Body of pancreas (tissue), 4 donors: ENCODE measurements around the gene INPP5D. TPM values are rescaled to one million over a fixed set of nuclear protein-coding genes. Genes with fewer than 3 reads are reported as not detected.

Source experiments
- ATAC-seq: fragments of 150-250 bp; one replicate; pipeline ENCODE4 v1.9.1; 2016
- DNase-seq, 4 donors: peaks; one replicate each; pipeline ENCODE4 v3.0.0-alpha.2; 2019
- H3K27ac ChIP-seq, 4 donors: fragments of 200-600 bp; sonication (generic); 1 replicate in 3 of 4; 2 replicates in 1 of 4; pipeline versions ENCODE4 v1.5.1 to v1.6.1; 2016 to 2019; ENCODE audit warnings: mild to moderate bottlenecking in 1 of 4, mixed read lengths in 1 of 4, moderate library complexity in 1 of 4
- H3K27me3 ChIP-seq, 2 donors: fragments of 200-600 bp; sonication (generic); one replicate each; pipeline ENCODE4 v1.6.0; 2016; ENCODE audit warnings: mild to moderate bottlenecking in 1 of 2
- H3K36me3 ChIP-seq, 2 donors: fragments of 200-600 bp; sonication (generic); replicated peaks in 1 of 2; 2 replicates each; pipeline ENCODE4 v1.5.1; 2016; ENCODE audit warnings: low read depth in 2 of 2; ENCODE audit not compliant: insufficient read depth in 1 of 2
- H3K4me1 ChIP-seq: fragments of 200-600 bp; sonication (generic); one replicate; pipeline ENCODE4 v1.6.0; 2016
- H3K4me3 ChIP-seq, 2 donors: fragments of 200-600 bp; sonication (generic); 1 replicate in 1 of 2; 2 replicates in 1 of 2; pipeline ENCODE4 v1.5.1; 2016 to 2019
- H3K9me3 ChIP-seq, 3 donors: fragments of 200-600 bp; sonication (generic); 1 replicate in 2 of 3; 2 replicates in 1 of 3; pipeline ENCODE4 v1.5.1; 2016
- CTCF ChIP-seq, 7 experiments: fragments of 450-650 bp in 4 of 7; fragments of 200-600 bp in 3 of 7; sonication (generic) in 3 of 7; IDR thresholded peaks; one replicate each; pipeline ENCODE4 v1.5.1; 2016 to 2019; ENCODE audit warnings: antibody characterized with exemption in 7 of 7
- POLR2A ChIP-seq, 3 donors: fragments of 450-650 bp; IDR thresholded peaks; one replicate each; pipeline ENCODE4 v1.6.1; 2016; ENCODE audit warnings: antibody characterized with exemption in 3 of 3, mild to moderate bottlenecking in 2 of 3
- WGBS, 2 donors: methylation state at CpG; one replicate each; pipeline ENCODE4 v1.1.5; 2017; 5-methylcytosine and 5-hydroxymethylcytosine counted together
- intact Hi-C: fragments of 100-400 bp; cut with DNase I; formaldehyde crosslinking; loops from one replicate; pipeline ENCODE4 v1.15.1; 2023
- total RNA-seq, 2 donors: library from RNA; depleted of rRNA; stranded (reverse); fragments of >200 nt; gene quantifications; one replicate each; pipeline ENCODE4 v1.1.0, GENCODE V29; 2016

Gene INPP5D
- total RNA-seq, 2 donors from 2014 or later: 0.99 to 8.8 TPM

GRCh38 chr2:233248999-233249398 is 188.9 kb downstream of the INPP5D start:
- Histone ChIP-seq H3K27ac (no peak overlapping the region), H3K9me3 (no peaks in the 10 kb centered on the region), H3K4me1 (peaks cover 17% of the 10 kb centered on the region), H3K36me3 (no peaks in the 10 kb centered on the region), H3K4me3 (no peak overlapping the region), H3K27me3 (no peaks in the 10 kb centered on the region)
- intact Hi-C loops: loop anchor here (5.0 to 10.0 kb wide), 3 partner anchors 147 to 644 kb away; no protein-coding TSS in a partner anchor
- TF ChIP-seq CTCF (IDR thresholded peaks at IDR 0.05) (no peak), POLR2A (IDR thresholded peaks at IDR 0.05) (no peak)
- WGBS, 2 donors: 57 to 58% methylated on average over 7 of the region's 7 CpGs
- DNase-seq: peak in 1 of 4 donors; percentile 38
- ATAC-seq: no peak

GRCh38 chr2:233250568-233250967 is 190.4 kb downstream of the INPP5D start:
- Histone ChIP-seq H3K4me3 (no peak overlapping the region), H3K9me3 (no peaks in the 10 kb centered on the region), H3K4me1 (peaks cover 22% of the 10 kb centered on the region), H3K36me3 (no peaks in the 10 kb centered on the region), H3K27ac (no peak overlapping the region), H3K27me3 (no peaks in the 10 kb centered on the region)
- no peak for TF ChIP-seq POLR2A (IDR thresholded peaks at IDR 0.05)
- no peak for ATAC-seq
- no peak for DNase-seq
- intact Hi-C loops: no loop called here
- 81 to 85% methylated on average over 9 of the region's 9 CpGs for WGBS, 2 donors

- no peaks in the 10 kb centered on the region for H3K9me3 ChIP-seq
- intact Hi-C loops: no loop called here
- peak overlapping the region in 1 of 2 donors; percentile 100 for H3K4me3 ChIP-seq
- no peaks in the 10 kb centered on the region for H3K36me3 ChIP-seq
- DNase-seq (no peak), ATAC-seq (no peak)
- peaks cover 22% of the 10 kb centered on the region for H3K4me1 ChIP-seq
- H3K27me3 ChIP-seq: no peaks in the 10 kb centered on the region
- WGBS, 2 donors: 27 to 46% methylated on average over 1 of the region's 1 CpG
- peak overlapping the region in 3 of 4 donors; percentile 56 to 92 (median 84) for H3K27ac ChIP-seq
- TF ChIP-seq CTCF (IDR thresholded peaks at IDR 0.05) (no peak), POLR2A (IDR thresholded peaks at IDR 0.05) (no peak)
Measured at GRCh38 chr2:233250985-233251305, 190.8 kb downstream of the INPP5D start.

- H3K9me3 ChIP-seq: no peaks in the 10 kb centered on the region
- no peaks in the 10 kb centered on the region for H3K27me3 ChIP-seq
- TF ChIP-seq POLR2A (IDR thresholded peaks at IDR 0.05): peak; percentile 52 to 90 (median 86)
- peak; percentile 86 to 99 (median 99) for TF ChIP-seq CTCF (IDR thresholded peaks at IDR 0.05)
- no peaks in the 10 kb centered on the region for H3K36me3 ChIP-seq
- H3K4me3 ChIP-seq: peak within 1 kb of the TSS; percentile 77 to 100
- peak; percentile 100 for ATAC-seq
- H3K27ac ChIP-seq: peak within 1 kb of the TSS; percentile 56 to 92 (median 73)
- peaks cover 22% of the 10 kb centered on the region for H3K4me1 ChIP-seq
- WGBS, 2 donors: 1% methylated on average over 29 to 73 of the region's 75 CpGs
- DNase-seq: peak; percentile 96 to 97 (median 97)
- intact Hi-C loops: no loop called here
Measured at GRCh38 chr2:233251306-233252116, 191.4 kb downstream of the INPP5D start, which contains the start of gene ATG16L1. TSS of gene ATG16L1 (plus strand) at chr2:233251673. CDS start at chr2:233251828, 155 bp downstream.

GRCh38 chr2:233252227-233252626 is 192.1 kb downstream of the INPP5D start:
- DNase-seq: no peak
- ATAC-seq: no peak
- intact Hi-C loops: no loop called here

More at GRCh38 chr2:233252227-233252626, 192.1 kb downstream of the INPP5D start:
- Histone ChIP-seq H3K4me1 (peaks cover 22% of the 10 kb centered on the region), H3K36me3 (peaks cover 0 to 2% of the 10 kb centered on the region in 2 donors), H3K4me3 (peak overlapping the region; percentile 77 to 100), H3K27ac (peak overlapping the region in 2 of 4 donors; percentile 84 to 92), H3K9me3 (no peaks in the 10 kb centered on the region), H3K27me3 (no peaks in the 10 kb centered on the region)
- no peak for TF ChIP-seq CTCF (IDR thresholded peaks at IDR 0.05)
- no peak for TF ChIP-seq POLR2A (IDR thresholded peaks at IDR 0.05)
- 1% methylated on average over 18 of the region's 18 CpGs for WGBS, 2 donors
